ENCODE results near the gene CALM3. TPM values are rescaled to one million over a fixed set of nuclear protein-coding genes. Genes with fewer than 3 reads are reported as not detected.

CALM3 gene
- total RNA-seq, 1 donor = 213 TPM

- no peak overlapping the region for H3K4me3 ChIP-seq (ENCODE audit: low read depth, low read length)
- DNase-seq (ENCODE audit: low read depth) = no peak
- TF ChIP-seq CTCF (IDR thresholded peaks at IDR 0.05; ENCODE audit: insufficient read depth, low read depth, low read length) = no peak
Observed at GRCh38 chr19:46608581-46609345, 7.6 kb downstream of the CALM3 start.

- no peak for DNase-seq (ENCODE audit: low read depth)
- no peak overlapping the region for H3K4me3 ChIP-seq (ENCODE audit: low read depth, low read length)
- TF ChIP-seq CTCF (IDR thresholded peaks at IDR 0.05; ENCODE audit: insufficient read depth, low read depth, low read length) = no peak
Observed at GRCh38 chr19:46609511-46610412, 8.6 kb downstream of the CALM3 start.

GRCh38 chr19:46610413-46610775 is 9.3 kb downstream of the CALM3 start:
- no peak for DNase-seq (ENCODE audit: low read depth)
- no peak overlapping the region for H3K4me3 ChIP-seq (ENCODE audit: low read depth, low read length)
- TF ChIP-seq CTCF (IDR thresholded peaks at IDR 0.05; ENCODE audit: insufficient read depth, low read depth, low read length) = no peak

GRCh38 chr19:46610851-46611770 is 10.0 kb downstream of the CALM3 start:
- TF ChIP-seq CTCF (IDR thresholded peaks at IDR 0.05; ENCODE audit: insufficient read depth, low read depth, low read length) = no peak
- DNase-seq (ENCODE audit: low read depth) = no peak
- H3K4me3 ChIP-seq (ENCODE audit: low read depth, low read length) = no peak overlapping the region

- H3K4me3 ChIP-seq (ENCODE audit: low read depth, low read length) = no peak overlapping the region
- TF ChIP-seq CTCF (IDR thresholded peaks at IDR 0.05; ENCODE audit: insufficient read depth, low read depth, low read length) = no peak
- DNase-seq (ENCODE audit: low read depth) = no peak
Observed at GRCh38 chr19:46611776-46612175, 10.6 kb downstream of the CALM3 start.

GRCh38 chr19:46613525-46613924 is 12.4 kb downstream of the CALM3 start:
- no peak for TF ChIP-seq CTCF (IDR thresholded peaks at IDR 0.05; ENCODE audit: insufficient read depth, low read depth, low read length)
- H3K4me3 ChIP-seq (ENCODE audit: low read depth, low read length) = no peak overlapping the region
- DNase-seq (ENCODE audit: low read depth) = no peak

All from fibroblast of villous mesenchyme (primary cell).